GM12878 (cell line): ENCODE data around the gene OR13C2.

Experiments
- CBFB ChIP-seq: IDR thresholded peaks from 2 replicates; pipeline ENCODE4 v1.6.1; 2016; ENCODE audit warnings: antibody characterized with exemption, low read depth
- CTCF ChIP-seq, 3 experiments: IDR thresholded peaks in 2 of 3; conservative IDR thresholded peaks in 1 of 3; 2 replicates each; pipeline ENCODE4 v1.5.1; 2011; ENCODE audit warnings: low read depth in 3 of 3, low read length in 3 of 3, mild to moderate bottlenecking in 3 of 3, control low read depth in 2 of 3, moderate library complexity in 2 of 3, inconsistent platforms in 1 of 3, mixed read lengths in 1 of 3; ENCODE audit not compliant: control insufficient read depth in 2 of 3, insufficient read depth in 1 of 3; ENCODE audit errors: extremely low read depth in 1 of 3
- EZH2 ChIP-seq: IDR thresholded peaks from 2 replicates; pipeline ENCODE4 v1.6.1; 2012; ENCODE audit warnings: low read depth, mild to moderate bottlenecking, control low read depth, inconsistent platforms, low read length, borderline replicate concordance; ENCODE audit not compliant: control insufficient read depth
- LARP7 ChIP-seq: fragments of 450-650 bp; IDR thresholded peaks from 2 replicates; pipeline ENCODE4 v1.6.1; 2017; ENCODE audit warnings: mild to moderate bottlenecking
- POLR2A ChIP-seq: IDR thresholded peaks from 2 replicates; pipeline ENCODE4 v1.6.1; 2011; ENCODE audit warnings: low read depth, mild to moderate bottlenecking, low read length
- POLR2AphosphoS5 ChIP-seq: IDR thresholded peaks from 2 replicates; pipeline ENCODE4 v1.6.1; 2011; ENCODE audit warnings: mild to moderate bottlenecking, low read length, inconsistent platforms
- SKIL ChIP-seq: fragments of 450-650 bp; IDR thresholded peaks from 2 replicates; pipeline ENCODE4 v1.6.1; 2017; ENCODE audit warnings: mild to moderate bottlenecking, low read depth, inconsistent platforms; ENCODE audit not compliant: poor library complexity, severe bottlenecking
- SUZ12 ChIP-seq: fragments of 200-600 bp; sonication (generic); IDR thresholded peaks from one replicate; pipeline ENCODE4 v1.6.1; 2018; ENCODE audit warnings: antibody characterized with exemption, mild to moderate bottlenecking; ENCODE audit not compliant: unreplicated experiment

GRCh38 chr9:104606152-104606551, 725 bp upstream of the OR13C2 start:
- no peak for TF ChIP-seq CTCF (IDR thresholded peaks at IDR 0.05 in 2 of 3, conservative IDR thresholded peaks at IDR 0.05 in 1 of 3; ENCODE audit: control insufficient read depth in 2 of 3, extremely low read depth in 1 of 3, insufficient read depth in 1 of 3, low read depth in 3 of 3, low read length in 3 of 3)
- no peak for TF ChIP-seq CBFB
- no peak for TF ChIP-seq EZH2
- no peak for TF ChIP-seq POLR2AphosphoS5
- TF ChIP-seq SKIL, result no peak
- no peak for TF ChIP-seq SUZ12
- TF ChIP-seq LARP7, result no peak
- no peak for TF ChIP-seq POLR2A
